Stimulated activated naive B cell treated with anti-CD40 and anti-IgM and Interleukin-4, amounts not matched to agents 10 μg/mL and 1 μg/mL and 100 μg/mL, for 72 hours (primary cell): ENCODE data around the gene LMOD1.
"Not testable (repeated sequence)": the region's sequence is repeated elsewhere in the genome, so short reads cannot be mapped to it uniquely, and the experiment has no call there.

Experiments
- ATAC-seq, 2 donors: fragments of 150-1000 bp; cut with Tn5 transposase; replicated peaks; 2 replicates each; pipeline ENCODE4 v1.10.0; 2021; ENCODE audit warnings: moderate library complexity in 1 of 2
- DNase-seq: peaks from one replicate; pipeline ENCODE4 v3.0.0; 2021
- H3K27ac Mint-ChIP-seq: one replicate; pipeline ENCODE4 v1.8.0; 2022; ENCODE audit warnings: mild to moderate bottlenecking, mixed read lengths
- H3K27me3 Mint-ChIP-seq, 2 donors: one replicate each; pipeline ENCODE4 v1.8.0; 2022; ENCODE audit warnings: mixed read lengths in 2 of 2
- H3K36me3 Mint-ChIP-seq, 2 donors: one replicate each; pipeline ENCODE4 v1.8.0; 2022; ENCODE audit warnings: mixed read lengths in 2 of 2, mild to moderate bottlenecking in 1 of 2
- H3K4me1 Mint-ChIP-seq, 2 donors: one replicate each; pipeline ENCODE4 v1.8.0; 2022; ENCODE audit warnings: mixed read lengths in 2 of 2, mild to moderate bottlenecking in 1 of 2
- H3K4me3 Mint-ChIP-seq, 2 donors: one replicate each; pipeline ENCODE4 v1.8.0; 2022; ENCODE audit warnings: mild to moderate bottlenecking in 2 of 2, mixed read lengths in 2 of 2, moderate library complexity in 1 of 2
- H3K9me3 Mint-ChIP-seq, 2 donors: one replicate each; pipeline ENCODE4 v1.8.0; 2022; ENCODE audit warnings: mixed read lengths in 2 of 2, mild to moderate bottlenecking in 1 of 2

LMOD1 gene

DNA sequence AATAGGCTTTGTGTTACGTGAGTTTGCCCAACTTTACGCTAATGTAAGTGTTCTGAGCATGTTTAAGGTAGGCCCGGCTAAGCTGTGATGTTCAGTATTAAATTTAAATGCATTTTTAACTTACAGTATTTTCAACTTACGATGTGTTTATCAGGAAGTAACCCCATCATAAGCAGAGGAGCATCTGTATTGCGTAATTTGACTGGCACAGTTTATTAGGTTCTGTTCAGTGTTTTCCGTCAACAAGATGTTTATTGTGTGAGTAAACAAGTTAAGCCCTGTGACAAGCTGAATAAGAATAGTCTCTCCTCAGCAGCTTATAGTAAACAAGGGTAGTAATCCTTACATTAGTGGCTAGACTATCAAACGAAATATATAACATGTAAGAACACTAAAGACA lies 84.9 kb downstream of the LMOD1 start:
- Mint-ChIP-seq H3K27me3 (no peaks in the 10 kb centered on the region), H3K36me3 (peaks cover 34 to 37% of the 10 kb centered on the region in 2 donors)
- ATAC-seq, result no peak

GRCh38 chr1:201859424-201859823 lies 86.9 kb downstream of the LMOD1 start:
- H3K27ac Mint-ChIP-seq, result no peak overlapping the region
- H3K9me3 Mint-ChIP-seq, result no peaks in the 10 kb centered on the region
- ATAC-seq, result no peak
- DNase-seq, result no peak
- no peak overlapping the region for H3K4me3 Mint-ChIP-seq
- H3K36me3 Mint-ChIP-seq, result peaks cover 36 to 47% of the 10 kb centered on the region in 2 donors
- H3K4me1 Mint-ChIP-seq, result no peaks in the 10 kb centered on the region
- no peaks in the 10 kb centered on the region for H3K27me3 Mint-ChIP-seq

More for the DNA sequence above, 84.9 kb downstream of the LMOD1 start:
- Mint-ChIP-seq H3K4me3 (no peak overlapping the region), H3K4me1 (no peaks in the 10 kb centered on the region), H3K9me3 (no peaks in the 10 kb centered on the region), H3K27ac (no peak overlapping the region)
- DNase-seq, result no peak

GRCh38 chr1:201856722-201857121 lies 89.6 kb downstream of the LMOD1 start:
- H3K4me3 Mint-ChIP-seq, H3K27me3 Mint-ChIP-seq, H3K9me3 Mint-ChIP-seq, DNase-seq, ATAC-seq, H3K27ac Mint-ChIP-seq, H3K4me1 Mint-ChIP-seq: not testable (repeated sequence)
- H3K36me3 Mint-ChIP-seq, result peaks cover 43 to 49% of the 10 kb centered on the region in 2 donors

DNA sequence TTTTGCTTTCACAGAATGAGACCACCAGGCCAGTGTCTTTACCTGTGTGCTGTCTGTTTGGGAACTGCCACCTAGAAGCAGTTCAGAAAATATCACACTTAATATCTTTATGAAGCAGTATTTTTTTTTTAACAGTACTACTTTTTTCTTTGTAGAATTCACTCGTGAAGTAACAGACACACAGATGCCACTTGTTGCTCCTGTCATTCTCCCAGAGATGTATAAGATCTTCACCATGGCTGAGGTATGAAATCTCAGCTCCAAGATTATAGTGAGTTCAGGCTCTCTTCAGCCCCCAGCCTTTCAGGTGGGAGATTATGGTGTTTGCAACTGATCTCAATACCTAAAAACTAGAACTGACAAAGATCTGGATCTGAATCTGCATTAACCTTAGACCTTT lies 94.4 kb downstream of the LMOD1 start:
- no peaks in the 10 kb centered on the region for H3K9me3 Mint-ChIP-seq
- no peak for DNase-seq
- no peaks in the 10 kb centered on the region for H3K27me3 Mint-ChIP-seq
- H3K27ac Mint-ChIP-seq, result no peak overlapping the region
- H3K4me1 Mint-ChIP-seq, result peaks cover 0 to 6% of the 10 kb centered on the region in 2 donors
- no peak for ATAC-seq
- H3K4me3 Mint-ChIP-seq, result no peak overlapping the region
- peaks cover 38 to 43% of the 10 kb centered on the region in 2 donors for H3K36me3 Mint-ChIP-seq

GRCh38 chr1:201850053-201850397 lies 96.3 kb downstream of the LMOD1 start:
- ATAC-seq (no peak), DNase-seq (no peak)
- H3K4me1 Mint-ChIP-seq, result peaks cover 3 to 11% of the 10 kb centered on the region in 2 donors
- peaks cover 33 to 35% of the 10 kb centered on the region in 2 donors for H3K36me3 Mint-ChIP-seq
- H3K27ac Mint-ChIP-seq, result no peak overlapping the region
- no peak overlapping the region for H3K4me3 Mint-ChIP-seq
- H3K27me3 Mint-ChIP-seq, result no peaks in the 10 kb centered on the region
- H3K9me3 Mint-ChIP-seq, result no peaks in the 10 kb centered on the region

GRCh38 chr1:201849372-201850052 lies 96.8 kb downstream of the LMOD1 start:
- H3K27ac Mint-ChIP-seq, result no peak overlapping the region
- ATAC-seq (no peak), DNase-seq (no peak)
- peaks cover 29 to 31% of the 10 kb centered on the region in 2 donors for H3K36me3 Mint-ChIP-seq
- peaks cover 3 to 11% of the 10 kb centered on the region in 2 donors for H3K4me1 Mint-ChIP-seq
- no peak overlapping the region for H3K4me3 Mint-ChIP-seq
- no peaks in the 10 kb centered on the region for H3K27me3 Mint-ChIP-seq
- no peaks in the 10 kb centered on the region for H3K9me3 Mint-ChIP-seq

DNA sequence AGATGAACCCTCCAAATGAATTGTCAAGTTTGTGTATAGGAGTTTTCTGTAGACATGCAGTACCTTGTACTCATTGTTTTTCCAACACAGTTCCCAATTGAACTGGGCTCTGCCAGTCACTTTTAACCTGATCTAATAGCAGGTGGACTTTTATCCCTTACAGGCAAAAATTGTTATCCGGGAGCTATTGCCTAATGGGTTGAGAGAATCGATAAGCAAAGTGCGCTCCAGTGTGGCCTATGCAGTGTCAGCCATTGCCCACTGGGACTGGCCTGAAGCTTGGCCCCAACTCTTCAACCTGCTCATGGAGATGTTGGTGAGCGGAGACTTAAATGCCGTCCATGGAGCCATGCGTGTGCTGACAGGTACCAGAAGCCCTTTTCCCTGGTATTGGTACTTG lies 98.1 kb downstream of the LMOD1 start:
- H3K36me3 Mint-ChIP-seq, result peaks cover 27 to 30% of the 10 kb centered on the region in 2 donors
- DNase-seq (no peak), ATAC-seq (no peak)
- H3K27ac Mint-ChIP-seq, result no peak overlapping the region
- H3K4me3 Mint-ChIP-seq, result no peak overlapping the region
- H3K9me3 Mint-ChIP-seq, result no peaks in the 10 kb centered on the region
- H3K27me3 Mint-ChIP-seq, result no peaks in the 10 kb centered on the region
- H3K4me1 Mint-ChIP-seq, result peaks cover 3 to 13% of the 10 kb centered on the region in 2 donors

DNA sequence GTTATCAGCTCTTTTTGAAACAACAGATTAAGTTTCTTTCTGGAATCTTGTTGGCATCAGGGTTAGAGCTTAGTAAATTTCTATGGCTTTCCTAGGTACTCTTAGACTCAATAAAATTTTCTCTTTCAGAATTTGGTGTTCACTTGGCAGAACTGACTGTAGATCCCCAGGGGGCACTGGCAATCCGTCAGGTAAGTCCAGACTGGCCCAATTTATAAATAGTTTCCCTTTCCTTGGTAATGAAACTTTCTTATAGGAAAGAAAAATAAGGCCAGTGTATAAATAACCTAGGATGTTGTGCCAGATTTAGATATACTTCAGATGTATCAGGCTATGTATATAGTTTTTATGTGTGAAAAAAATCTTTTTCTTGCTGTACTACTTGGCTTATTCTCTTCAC lies 99.2 kb downstream of the LMOD1 start:
- Mint-ChIP-seq H3K27me3 (no peaks in the 10 kb centered on the region), H3K27ac (no peak overlapping the region), H3K9me3 (no peaks in the 10 kb centered on the region), H3K4me1 (peaks cover 3 to 24% of the 10 kb centered on the region in 2 donors), H3K36me3 (peaks cover 23 to 28% of the 10 kb centered on the region in 2 donors), H3K4me3 (no peak overlapping the region)
- no peak for ATAC-seq
- no peak for DNase-seq
